GM21515 (cell line): ENCODE results near the gene FANCC.
"Not testable (repeated sequence)": the region's sequence is repeated elsewhere in the genome, so short reads cannot be mapped to it uniquely, and the experiment has no call there.

Source experiments
- ATAC-seq: cut with Tn5 transposase; IDR thresholded peaks from one replicate; pipeline ENCODE4 v1.9.1; 2021; ENCODE audit not compliant: unreplicated experiment

FANCC gene

DNA sequence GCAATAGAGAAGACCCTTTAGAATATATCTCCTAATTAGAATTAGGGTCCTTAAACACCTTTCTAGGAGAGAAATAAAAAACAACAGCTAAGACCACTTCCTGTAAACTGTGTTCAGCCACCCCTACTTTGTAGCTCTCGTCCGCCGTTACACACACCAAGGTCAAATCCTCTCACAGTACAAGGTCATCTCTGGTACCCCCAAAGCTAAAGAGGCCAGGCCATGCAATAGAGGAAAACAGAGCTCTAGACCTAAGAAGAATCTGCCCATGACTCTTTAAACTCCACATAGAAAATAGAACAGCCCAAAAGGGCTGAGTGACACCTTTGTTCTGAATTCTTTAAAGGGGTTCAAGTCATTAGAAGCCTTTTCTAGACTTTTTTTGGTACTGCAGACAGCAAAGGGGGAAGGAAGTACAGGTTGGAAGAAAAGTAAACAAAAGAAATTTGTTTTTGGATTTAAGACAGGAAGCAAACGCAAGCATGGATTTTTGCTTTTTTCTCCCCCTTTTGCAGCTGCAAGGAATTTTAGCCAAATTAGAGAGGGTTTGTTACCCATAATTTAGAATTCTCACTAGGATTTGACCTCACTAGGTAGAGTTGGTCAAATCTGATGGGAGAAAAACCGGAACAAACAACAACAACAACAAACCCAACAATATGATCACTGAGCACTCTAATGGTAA, 13.4 kb upstream of the FANCC start:
- no peak for ATAC-seq

DNA sequence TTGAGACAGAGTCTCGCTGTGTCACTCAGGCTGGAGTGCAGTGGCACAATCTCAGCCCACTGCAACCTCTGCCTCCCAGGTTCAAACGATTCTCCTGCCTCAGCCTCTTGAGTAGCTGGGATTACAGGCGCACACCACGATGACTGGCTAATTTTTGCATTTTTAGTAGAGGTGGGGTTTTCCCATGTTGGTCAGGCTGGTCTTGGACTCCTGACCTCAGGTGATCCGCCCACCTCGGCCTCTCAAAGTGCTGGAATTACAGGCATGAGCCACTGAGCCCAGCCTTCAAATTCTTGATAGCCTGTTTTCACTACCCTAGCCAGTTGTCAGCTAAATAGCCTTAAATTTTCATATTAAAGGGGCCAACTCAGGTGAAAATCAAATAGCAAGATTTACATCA, 11.6 kb upstream of the FANCC start:
- not testable (repeated sequence) for ATAC-seq

DNA sequence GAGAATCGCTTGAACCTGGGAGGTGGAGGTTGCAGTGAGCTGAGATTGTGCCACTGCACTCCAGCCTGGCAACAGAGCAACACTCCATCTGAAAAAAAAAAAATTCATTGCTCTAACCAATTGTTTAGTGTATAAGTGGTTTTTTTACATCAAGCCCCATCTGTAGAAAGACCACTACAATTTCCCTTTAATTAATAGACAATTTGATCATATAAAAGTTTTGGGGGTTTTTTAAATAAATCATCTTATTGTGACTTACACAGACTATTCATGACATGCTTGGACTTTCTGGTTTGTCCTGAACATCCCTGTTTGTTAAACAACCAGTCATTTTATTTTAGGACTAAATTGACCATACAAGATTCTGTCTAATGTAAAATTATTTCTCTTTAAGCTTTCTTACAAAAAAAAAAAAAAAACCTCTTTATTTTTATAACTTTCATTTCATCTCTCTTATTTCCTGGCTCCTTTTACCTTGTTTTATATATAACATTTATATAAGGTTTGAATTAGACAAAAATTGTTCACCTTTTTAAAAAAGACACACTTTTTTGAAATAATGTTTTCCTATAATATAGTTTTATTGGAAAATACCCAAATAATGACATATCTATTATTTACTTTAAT, 9.8 kb upstream of the FANCC start:
- ATAC-seq: no peak

DNA sequence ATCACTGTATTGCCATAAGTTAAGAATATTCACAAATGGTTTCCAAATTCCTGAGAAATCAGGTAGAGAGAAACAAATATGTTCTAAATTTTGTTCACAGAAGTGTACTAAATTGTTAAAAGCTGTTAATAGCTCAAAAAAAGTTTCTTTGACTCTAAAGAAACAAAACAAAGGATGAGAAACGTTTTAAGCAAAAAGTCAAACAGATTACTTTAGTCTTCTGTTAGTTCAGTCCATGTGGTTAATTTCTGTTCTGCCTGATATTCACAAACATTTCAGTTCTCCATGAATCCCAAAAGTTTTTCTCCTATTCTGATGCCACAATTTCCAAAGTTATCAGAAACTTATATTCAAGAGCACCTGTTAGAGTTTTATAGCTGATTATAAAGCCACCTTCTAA, 7.7 kb upstream of the FANCC start:
- ATAC-seq: no peak

DNA sequence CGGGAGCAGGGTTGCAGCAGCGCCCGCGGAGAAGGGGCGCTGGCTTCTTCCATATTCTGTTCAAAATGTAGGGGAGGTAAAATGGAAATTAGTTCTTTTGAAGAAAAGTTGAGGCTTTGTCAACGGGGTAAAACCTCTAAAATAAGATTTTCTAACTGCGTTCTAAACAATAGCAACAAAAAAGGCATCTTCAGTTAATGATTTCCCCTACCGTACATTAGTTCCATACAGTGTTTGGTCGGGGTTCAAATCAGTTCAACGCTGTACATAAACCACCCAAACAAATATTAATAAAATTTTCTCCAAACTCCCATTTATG, 343 bp upstream of the FANCC start:
- no peak for ATAC-seq

DNA sequence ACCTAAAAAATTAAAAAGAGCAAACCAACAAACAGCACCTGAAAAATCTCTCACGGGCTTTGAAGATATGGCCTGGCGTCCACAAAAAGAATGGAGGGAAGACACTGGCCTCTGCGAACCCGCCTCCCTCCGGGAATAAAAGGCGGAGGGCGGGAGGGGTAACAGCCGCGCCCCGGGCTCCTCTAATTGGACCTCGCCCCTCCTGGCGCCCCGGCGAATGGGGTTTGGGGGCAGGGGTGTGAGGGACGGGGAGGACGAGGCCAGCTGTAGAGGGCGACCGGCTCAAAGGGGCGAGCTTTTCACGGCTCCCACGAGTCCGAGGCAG, 753 bp downstream of the FANCC start:
- ATAC-seq: peak; percentile 38

DNA sequence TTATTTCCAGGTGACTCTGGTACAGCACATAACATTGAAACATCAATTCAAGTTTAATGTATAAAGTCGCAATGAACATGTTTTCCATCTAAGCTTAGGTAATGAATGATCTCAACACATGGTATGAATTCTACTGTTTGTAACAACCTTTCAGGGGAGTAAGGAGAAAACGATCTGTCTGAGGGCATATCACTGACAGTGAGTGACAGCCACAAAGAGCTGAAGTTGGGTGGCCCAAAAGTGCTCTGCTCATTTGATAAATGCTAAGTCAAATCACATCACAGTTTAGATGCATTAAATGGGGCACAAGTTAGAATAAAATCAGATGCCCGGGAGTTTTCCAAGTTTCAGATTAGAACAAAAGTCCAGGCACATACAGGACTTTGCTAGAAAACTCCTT, 1.2 kb downstream of the FANCC start:
- ATAC-seq: no peak

DNA sequence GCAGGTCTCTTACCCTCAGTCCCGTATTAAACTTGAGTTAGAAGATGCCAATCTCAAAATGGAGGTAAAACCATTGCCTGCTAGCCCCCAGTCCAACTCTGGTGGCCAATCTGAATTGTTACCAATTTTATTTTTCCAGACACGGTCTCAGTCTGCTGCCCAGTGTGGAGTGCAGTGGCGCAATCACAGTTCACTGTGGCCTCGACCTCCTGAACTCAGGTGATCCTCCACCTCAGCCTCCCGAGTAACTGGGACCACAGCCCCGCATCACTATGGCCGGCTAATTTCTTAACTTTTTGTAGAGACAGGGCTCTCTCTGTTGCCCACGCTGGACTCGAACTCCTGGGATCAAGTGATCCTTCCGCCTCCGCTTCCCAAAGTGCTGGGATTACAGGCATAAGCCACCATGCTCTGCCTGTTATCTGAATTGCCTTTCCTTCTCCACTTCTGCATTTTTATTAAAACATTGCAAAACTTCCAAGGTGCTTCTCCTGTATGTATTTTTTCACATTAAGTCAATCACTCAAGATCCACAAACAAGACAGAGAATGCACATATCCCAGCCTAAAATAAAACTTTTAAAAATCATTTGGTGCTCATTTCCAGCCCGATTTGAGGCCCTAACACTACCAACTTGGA, 2.3 kb downstream of the FANCC start:
- no peak for ATAC-seq

DNA sequence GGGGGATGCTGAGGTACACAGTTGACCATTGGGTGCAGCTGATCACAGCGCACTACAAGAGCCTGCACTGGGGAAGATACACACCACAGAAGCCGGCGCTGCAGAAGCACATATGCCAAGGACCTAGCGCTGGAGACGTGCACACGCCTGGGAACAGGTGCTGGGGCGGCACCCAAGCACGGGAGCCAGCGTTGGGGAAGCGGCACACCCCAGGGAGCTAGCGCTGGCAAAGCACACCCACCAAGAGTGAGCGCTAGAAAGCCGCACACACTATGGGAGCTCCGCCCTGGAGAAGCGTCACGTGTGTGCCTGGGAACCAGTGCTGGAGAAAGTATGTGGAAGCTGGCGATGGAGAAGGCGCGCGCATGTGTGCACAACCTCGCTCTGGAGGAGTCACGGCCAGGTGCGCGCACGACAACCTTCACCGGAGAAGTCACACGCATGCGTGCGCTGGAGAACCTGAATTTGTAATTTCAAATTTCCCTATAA, 4.5 kb downstream of the FANCC start:
- no peak for ATAC-seq

DNA sequence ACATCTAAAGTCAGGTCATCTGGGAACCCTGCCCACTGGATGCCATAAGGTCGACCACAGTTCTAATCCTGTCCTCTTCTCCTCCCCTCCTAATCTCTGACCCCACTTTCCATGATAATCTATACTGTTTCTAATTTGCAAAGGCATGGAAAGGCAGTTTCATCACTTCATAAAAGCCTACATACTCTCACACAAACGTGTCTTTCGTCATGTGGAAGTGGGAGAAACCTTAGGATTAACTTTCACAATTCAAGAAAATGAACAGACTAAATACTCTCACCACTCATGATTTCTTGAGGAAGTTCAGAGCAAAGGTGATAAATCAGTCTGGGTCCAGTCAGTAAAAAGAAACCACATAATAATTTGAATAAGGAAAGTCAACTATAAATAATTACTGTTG, 5.5 kb downstream of the FANCC start:
- no peak for ATAC-seq

DNA sequence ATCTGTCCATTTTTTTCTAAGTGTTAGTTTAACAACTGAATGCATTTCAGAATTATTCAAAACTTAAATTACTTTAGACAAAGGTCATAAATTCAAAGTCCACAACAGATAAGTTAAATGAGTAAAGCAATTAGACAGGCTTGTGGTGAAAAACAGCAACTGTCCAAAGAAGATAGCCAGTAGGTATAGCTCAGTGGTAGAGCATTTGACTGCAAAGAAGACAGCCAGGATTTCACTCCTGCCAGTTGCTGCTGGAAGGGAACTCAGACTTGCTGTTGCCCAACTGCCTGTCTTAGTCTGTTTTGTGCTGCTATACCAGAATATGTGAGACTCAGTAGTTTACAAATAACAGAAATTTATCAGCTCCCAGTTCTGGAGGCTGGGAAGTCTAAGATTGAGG, 10.0 kb downstream of the FANCC start:
- ATAC-seq: no peak

DNA sequence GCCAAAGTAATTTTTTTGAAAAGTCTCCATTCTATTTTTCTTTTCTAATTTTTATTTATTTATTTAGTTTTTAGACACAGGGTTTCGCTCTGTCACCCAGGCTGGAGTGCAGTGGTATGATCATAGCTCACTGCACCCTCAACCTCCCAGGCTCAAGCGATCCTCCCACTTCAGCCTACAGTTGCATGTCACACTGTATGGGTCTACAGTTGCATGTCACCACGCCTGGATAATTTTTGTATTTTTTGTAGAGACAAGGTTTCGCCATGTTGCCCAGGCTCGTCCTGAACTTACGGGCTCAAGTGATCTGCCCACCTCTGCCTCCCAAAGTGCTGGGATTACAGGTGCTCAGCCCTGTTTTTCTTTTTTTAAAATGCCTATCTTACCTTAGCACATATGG, 10.7 kb downstream of the FANCC start:
- ATAC-seq: no peak

DNA sequence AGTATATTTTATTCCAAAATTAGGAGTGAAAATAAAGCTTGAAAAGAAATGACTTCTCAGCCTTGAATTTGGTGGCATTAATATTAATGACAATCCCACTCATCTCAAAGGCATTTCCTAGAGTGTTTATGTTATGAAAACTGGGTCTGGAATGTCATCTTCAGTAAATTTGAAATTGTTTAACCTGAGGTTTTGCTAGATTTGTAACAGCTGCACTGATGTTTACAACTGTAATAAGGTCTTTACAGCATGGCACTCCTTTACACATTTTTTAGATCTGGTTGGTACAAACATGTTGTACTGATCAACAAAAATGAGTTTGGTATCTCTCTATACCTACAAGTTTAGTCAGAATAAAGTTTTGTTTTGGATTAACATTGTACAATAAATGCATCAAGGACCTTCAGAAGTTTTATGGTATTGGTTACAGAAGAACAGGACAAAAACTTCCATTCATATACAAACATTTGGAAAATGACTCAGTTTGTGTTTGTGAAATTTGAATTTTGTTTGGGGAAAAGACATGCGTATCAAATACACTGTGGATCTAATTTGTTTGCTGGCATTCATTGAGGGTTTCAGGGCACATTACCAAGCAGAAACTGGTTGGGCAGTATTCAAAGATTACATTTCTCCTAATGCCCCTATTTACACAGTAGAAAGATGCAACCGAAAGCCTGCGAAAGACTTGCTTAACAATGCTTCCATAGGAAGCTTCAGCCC, 11.6 kb downstream of the FANCC start:
- no peak for ATAC-seq

DNA sequence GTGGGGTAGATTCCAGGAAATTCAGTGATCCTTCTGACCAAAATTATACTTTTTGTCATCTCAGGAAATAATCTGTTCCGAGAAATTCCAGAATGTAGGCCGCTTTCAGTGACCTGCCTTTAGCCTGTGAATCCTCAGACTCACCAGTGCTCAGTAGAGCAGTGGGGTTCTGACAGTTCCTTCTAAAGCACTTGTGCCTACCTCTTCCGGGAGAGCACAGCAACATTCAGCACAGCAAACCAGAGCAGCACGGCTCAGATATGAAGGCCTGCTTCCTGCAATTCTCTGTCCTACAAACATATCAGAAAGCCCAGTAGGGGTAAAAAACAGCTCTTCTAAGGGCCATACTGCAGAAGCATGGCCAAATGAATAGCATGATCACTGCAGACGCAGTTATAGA, 15.0 kb downstream of the FANCC start:
- no peak for ATAC-seq

DNA sequence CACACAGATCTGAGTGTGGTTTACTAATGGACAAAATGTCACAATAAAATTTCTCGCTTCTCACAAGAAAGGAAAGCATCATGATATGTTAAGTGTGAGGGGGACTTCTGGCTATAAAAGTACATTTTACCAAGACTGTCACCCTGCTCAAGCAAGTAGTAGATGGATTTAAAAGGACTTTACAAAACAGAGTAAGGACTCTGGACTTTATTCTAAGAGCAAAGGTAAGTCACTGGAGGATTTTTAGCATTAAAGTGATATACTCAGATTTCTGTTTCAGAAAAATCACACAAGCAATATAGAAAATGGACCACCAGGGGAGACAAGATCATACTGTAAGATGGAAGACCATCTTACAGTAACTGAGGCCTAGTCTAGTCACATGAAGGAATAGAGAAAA, 19.7 kb downstream of the FANCC start:
- no peak for ATAC-seq

DNA sequence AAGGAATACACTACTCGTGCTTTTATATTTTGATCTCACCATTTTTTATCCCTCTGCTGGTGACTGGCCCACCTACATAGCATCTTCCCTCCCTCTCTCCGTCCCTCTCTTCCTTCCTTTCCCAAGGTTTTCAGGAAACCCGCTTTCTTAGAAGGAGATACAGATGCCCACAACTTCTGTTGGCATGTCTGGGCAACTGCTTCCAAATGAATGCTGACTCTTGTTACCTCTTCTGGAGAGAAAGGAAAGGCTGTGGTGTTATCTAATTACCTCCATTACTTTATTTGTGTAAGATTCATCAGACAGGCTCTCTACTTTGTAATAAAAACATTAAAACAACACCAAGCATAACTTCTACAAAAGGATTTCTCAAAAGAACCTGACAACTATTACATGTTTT, 20.2 kb downstream of the FANCC start:
- no peak for ATAC-seq

DNA sequence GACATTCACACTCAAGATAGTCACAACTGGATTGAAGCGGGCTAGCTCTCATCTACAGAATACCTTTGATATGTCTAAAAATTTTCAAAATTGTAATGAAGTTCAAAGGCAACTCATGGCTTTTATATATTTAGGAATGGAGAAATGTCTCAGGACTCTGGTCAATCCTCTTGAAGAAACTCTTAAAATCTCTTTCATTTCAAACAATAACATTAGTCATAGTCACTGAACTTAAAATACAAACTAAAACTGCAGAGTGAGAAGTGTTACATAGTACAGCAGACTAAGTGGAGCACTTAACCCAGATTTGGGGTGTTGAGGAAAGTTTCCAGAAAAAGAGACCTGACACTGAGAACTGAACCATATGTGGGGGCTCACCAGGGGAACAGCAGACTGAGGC, 20.7 kb downstream of the FANCC start:
- no peak for ATAC-seq

DNA sequence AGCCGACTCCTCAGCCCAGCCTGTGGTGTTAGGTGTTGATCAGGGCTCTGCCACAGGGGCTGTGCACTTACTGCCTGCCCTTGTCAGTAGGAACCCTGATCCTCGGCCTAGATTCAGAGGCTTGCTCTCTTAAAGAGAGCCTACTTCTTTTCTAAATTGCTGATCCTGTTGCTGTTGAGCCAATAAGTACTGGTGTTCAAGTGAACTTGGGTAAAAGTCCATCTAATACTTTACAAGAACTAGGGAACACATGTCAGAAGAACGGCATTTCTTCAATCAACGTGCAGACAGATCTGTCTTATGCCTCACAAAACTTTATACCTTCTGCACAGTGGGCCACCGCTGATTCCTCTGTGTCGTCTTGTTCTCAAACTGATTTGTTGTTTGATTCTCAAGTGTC, 24.2 kb downstream of the FANCC start:
- not testable (repeated sequence) for ATAC-seq

DNA sequence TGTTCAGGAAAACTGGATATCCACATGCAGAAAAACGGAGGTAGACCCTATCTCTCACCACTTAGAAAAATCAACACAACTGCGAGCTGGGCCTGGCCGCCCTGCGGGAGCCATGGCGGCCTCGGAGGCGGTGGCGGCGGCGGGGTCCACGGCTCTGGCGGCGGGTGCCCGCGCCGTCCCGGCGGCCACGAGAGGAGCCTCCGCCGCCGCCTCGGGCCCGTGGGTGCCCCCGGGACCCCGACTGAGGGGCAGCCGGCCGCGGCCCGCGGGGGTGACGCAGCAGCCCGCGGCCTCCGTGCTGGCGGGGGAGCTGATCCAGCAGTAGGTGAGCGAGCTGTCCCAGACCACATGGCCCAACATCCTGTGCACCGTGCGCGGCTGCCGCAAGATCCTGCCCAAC, 25.3 kb downstream of the FANCC start:
- ATAC-seq: no peak

DNA sequence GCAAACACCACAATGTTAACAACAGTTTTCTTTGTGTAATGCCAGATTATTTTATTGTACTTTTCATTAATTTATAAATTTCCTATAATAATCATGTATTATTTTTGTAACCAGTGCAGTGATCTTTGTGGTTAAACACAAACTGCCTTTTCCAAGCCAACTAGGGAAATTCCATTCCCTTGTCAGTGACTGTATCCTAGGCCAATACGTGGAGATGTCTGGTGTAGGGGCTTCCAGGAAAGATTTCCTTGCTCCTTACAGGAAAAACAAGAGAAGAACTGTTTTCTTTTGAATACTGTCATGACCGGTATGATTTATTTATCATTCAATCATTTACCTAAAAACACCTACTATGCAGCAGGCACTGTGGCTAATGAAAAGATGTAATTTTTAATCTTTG, 31.4 kb downstream of the FANCC start:
- no peak for ATAC-seq

DNA sequence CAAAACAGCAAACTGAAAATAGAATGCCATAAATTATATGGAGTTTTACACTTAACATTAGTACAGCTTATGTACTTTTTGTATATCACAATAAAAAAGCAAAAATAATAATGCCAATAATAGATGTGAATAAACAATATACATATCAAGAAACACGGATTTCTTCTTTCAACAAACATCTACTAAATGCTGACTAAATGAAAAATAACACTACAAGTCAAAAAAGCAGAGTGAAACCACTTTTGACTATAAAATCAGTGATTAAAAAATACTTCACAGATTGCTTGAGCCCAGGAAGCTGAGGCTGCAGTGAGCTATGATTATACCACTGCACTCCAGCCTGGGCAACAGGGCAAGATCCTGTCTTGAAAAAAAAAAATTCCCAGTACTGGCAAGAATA, 32.2 kb downstream of the FANCC start:
- ATAC-seq: no peak
